ENCODE results near the gene ATAD3A.

Gene ATAD3A

DNA sequence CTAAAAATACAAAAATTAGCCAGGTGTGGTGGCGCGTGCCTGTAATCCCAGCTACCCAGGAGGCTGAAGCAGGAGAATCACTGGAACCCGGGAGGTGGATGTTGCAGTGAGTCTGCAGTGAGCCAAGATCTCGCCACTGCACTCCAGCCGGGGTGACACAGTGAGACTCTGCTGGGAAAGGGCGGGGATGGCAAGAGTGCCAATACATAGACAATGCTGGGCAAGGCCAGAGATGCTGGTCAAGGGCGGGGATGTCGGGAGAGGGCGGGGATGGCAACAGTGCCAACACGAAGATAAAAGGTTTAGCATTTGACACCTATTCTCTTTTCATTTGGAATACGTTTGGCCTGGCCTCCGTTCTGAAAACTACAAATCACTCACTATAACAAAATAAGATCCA is 51.7 kb downstream of the ATAD3A start (continued):
- TF ChIP-seq, protein P1, sequence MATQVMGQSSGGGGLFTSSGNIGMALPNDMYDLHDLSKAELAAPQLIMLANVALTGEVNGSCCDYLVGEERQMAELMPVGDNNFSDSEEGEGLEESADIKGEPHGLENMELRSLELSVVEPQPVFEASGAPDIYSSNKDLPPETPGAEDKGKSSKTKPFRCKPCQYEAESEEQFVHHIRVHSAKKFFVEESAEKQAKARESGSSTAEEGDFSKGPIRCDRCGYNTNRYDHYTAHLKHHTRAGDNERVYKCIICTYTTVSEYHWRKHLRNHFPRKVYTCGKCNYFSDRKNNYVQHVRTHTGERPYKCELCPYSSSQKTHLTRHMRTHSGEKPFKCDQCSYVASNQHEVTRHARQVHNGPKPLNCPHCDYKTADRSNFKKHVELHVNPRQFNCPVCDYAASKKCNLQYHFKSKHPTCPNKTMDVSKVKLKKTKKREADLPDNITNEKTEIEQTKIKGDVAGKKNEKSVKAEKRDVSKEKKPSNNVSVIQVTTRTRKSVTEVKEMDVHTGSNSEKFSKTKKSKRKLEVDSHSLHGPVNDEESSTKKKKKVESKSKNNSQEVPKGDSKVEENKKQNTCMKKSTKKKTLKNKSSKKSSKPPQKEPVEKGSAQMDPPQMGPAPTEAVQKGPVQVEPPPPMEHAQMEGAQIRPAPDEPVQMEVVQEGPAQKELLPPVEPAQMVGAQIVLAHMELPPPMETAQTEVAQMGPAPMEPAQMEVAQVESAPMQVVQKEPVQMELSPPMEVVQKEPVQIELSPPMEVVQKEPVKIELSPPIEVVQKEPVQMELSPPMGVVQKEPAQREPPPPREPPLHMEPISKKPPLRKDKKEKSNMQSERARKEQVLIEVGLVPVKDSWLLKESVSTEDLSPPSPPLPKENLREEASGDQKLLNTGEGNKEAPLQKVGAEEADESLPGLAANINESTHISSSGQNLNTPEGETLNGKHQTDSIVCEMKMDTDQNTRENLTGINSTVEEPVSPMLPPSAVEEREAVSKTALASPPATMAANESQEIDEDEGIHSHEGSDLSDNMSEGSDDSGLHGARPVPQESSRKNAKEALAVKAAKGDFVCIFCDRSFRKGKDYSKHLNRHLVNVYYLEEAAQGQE (tag by site-specific recombination; IDR thresholded peaks at IDR 0.05) = no peak
- TF ChIP-seq, protein P2, sequence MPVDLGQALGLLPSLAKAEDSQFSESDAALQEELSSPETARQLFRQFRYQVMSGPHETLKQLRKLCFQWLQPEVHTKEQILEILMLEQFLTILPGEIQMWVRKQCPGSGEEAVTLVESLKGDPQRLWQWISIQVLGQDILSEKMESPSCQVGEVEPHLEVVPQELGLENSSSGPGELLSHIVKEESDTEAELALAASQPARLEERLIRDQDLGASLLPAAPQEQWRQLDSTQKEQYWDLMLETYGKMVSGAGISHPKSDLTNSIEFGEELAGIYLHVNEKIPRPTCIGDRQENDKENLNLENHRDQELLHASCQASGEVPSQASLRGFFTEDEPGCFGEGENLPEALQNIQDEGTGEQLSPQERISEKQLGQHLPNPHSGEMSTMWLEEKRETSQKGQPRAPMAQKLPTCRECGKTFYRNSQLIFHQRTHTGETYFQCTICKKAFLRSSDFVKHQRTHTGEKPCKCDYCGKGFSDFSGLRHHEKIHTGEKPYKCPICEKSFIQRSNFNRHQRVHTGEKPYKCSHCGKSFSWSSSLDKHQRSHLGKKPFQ (tag by site-specific recombination; IDR thresholded peaks at IDR 0.05) = no peak
- TF ChIP-seq ZNF140 (tag by site-specific recombination; IDR thresholded peaks at IDR 0.05) (no peak), ZFP69B (tag by site-specific recombination; IDR thresholded peaks at IDR 0.05) (no peak), HOXD13 (CRISPR knock-in tag; IDR thresholded peaks at IDR 0.05; ENCODE audit: borderline replicate concordance) (no peak), ZXDB (tag by site-specific recombination; IDR thresholded peaks at IDR 0.05) (no peak), ZNF529 (tag by site-specific recombination; IDR thresholded peaks at IDR 0.05; ENCODE audit: insufficient replicate concordance) (no peak), ZNF223 (tag by site-specific recombination; IDR thresholded peaks at IDR 0.05) (no peak), BCL11B (tag by site-specific recombination; IDR thresholded peaks at IDR 0.05; ENCODE audit: low read depth) (no peak), ZNF157 (tag by site-specific recombination; IDR thresholded peaks at IDR 0.05) (no peak), ZBTB7A (tag by site-specific recombination; IDR thresholded peaks at IDR 0.05; ENCODE audit: low read depth) (no peak)
- TF ChIP-seq, protein P3, sequence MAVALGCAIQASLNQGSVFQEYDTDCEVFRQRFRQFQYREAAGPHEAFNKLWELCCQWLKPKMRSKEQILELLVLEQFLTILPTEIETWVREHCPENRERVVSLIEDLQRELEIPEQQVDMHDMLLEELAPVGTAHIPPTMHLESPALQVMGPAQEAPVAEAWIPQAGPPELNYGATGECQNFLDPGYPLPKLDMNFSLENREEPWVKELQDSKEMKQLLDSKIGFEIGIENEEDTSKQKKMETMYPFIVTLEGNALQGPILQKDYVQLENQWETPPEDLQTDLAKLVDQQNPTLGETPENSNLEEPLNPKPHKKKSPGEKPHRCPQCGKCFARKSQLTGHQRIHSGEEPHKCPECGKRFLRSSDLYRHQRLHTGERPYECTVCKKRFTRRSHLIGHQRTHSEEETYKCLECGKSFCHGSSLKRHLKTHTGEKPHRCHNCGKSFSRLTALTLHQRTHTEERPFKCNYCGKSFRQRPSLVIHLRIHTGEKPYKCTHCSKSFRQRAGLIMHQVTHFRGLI (tag by site-specific recombination; IDR thresholded peaks at IDR 0.05) = no peak

DNA sequence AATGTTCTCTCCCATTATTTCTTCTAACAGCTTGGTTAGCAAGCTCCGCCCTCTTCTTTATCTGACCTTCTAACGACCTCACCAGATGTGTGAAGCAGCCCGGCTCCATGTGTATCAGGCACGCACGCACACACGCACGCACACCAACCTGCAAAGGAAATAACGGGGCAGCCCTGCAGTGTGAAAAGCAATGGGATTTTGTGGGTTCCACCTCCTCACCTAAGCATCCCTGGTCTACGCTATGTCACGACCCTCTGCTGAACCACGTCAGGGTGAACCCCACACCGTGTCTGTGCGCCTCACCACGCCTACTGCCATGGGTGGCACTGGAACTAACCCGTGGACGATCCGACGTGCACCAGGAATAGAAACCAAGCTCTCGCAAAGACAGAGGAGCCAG is 52.3 kb downstream of the ATAD3A start:
- Histone ChIP-seq H3K27ac (ENCODE audit: extremely low read depth, low read depth, low read length) (no peak overlapping the region), H3K9me3 (ENCODE audit: control insufficient read depth, insufficient read depth, low read depth, low read length) (no peaks in the 10 kb centered on the region), H3K4me1 (ENCODE audit: control insufficient read depth, insufficient read depth, low read length) (no peaks in the 10 kb centered on the region), H3K36me3 (ENCODE audit: control insufficient read depth in 2 of 2, insufficient read depth in 1 of 2, low read length in 2 of 2) (peaks cover 12 to 76% of the 10 kb centered on the region in 2 experiments; a peak in 2 of 3 replicates), H3K4me3 (ENCODE audit: low read depth, low read length) (no peak overlapping the region)
- CTCF ChIA-PET = no interaction called here
- POLR2A ChIA-PET = no interaction called here
- TF ChIP-seq ZSCAN30 (tag by site-specific recombination; IDR thresholded peaks at IDR 0.05) (no peak), ZXDB (tag by site-specific recombination; IDR thresholded peaks at IDR 0.05) (no peak), ZFP41 (tag by site-specific recombination; IDR thresholded peaks at IDR 0.05; ENCODE audit: borderline replicate concordance) (no peak)
- TF ChIP-seq, protein P2 (tag by site-specific recombination; IDR thresholded peaks at IDR 0.05) = no peak
- TF ChIP-seq, protein P4, sequence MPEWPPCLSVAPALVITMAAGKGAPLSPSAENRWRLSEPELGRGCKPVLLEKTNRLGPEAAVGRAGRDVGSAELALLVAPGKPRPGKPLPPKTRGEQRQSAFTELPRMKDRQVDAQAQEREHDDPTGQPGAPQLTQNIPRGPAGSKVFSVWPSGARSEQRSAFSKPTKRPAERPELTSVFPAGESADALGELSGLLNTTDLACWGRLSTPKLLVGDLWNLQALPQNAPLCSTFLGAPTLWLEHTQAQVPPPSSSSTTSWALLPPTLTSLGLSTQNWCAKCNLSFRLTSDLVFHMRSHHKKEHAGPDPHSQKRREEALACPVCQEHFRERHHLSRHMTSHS (tag by site-specific recombination; IDR thresholded peaks at IDR 0.05) = no peak
